Measurements from ENCODE around the gene APCS. TPM values are rescaled to one million over a fixed set of nuclear protein-coding genes. Genes with fewer than 3 reads are reported as not detected.

Gene APCS, protein sequence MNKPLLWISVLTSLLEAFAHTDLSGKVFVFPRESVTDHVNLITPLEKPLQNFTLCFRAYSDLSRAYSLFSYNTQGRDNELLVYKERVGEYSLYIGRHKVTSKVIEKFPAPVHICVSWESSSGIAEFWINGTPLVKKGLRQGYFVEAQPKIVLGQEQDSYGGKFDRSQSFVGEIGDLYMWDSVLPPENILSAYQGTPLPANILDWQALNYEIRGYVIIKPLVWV
- total RNA-seq (2021) (not detected in 2 replicates), Bru-seq, nascent RNA (not detected), BruChase-seq, experiment 1, labeled RNA remaining after a 2-hour chase (not detected), BruChase-seq, experiment 2, labeled RNA remaining after a 6-hour chase (percentile 23 among the genes with signal in this experiment)
- long read RNA-seq = 0 reads

DNA sequence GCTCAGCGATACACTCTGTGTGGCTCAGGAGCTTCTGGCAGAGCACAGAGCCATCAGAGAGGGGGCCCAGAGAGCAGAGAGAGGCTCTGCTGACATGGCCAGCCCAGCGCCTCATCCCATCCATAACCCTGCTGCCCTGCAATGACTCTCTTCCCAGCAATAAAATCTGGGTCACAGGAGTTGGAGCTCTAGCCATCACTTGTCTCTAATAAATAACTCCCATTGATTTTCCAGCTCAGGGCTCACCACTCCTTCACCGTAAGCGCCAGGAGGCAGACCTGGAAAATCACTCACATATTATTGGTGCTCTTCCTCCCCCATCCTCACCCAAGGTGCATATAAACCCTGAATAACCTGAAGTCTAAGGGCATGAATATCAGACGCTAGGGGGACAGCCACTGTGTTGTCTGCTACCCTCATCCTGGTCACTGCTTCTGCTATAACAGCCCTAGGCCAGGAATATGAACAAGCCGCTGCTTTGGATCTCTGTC, at the start of gene APCS:
APCS (plus strand) TSS at position 366 of the 491 bp plus-strand sequence; CDS start at position 462, 96 bp downstream.
- Histone ChIP-seq H3K4me3 (no peak within 1 kb of the TSS), H3K27ac (no peak within 1 kb of the TSS), H2AFZ (no peak within 1 kb of the TSS), H3K9me2 (ENCODE audit: insufficient read depth) (no peaks in the 10 kb centered on the region), H3F3A (ENCODE audit: insufficient read depth, low read depth) (no peaks in the 10 kb centered on the region), H3K79me2 (ENCODE audit: low read depth) (no peaks in the 10 kb centered on the region), H3K36me3 (ENCODE audit: low read depth) (no peaks in the 10 kb centered on the region), H3K4me2 (no peak within 1 kb of the TSS), H3K4me1 (replicated peaks; ENCODE audit: insufficient read depth) (no peaks in the 10 kb centered on the region), H3K27me3 (ENCODE audit: insufficient read depth, low read depth) (no peaks in the 10 kb centered on the region), H4K20me1 (ENCODE audit: insufficient read depth) (no peaks in the 10 kb centered on the region), H3K9me3 (ENCODE audit: insufficient read depth, low read depth) (no peaks in the 10 kb centered on the region; the same call in 1 of the 2 replicates)
- TF ChIP-seq CTCF (conservative IDR thresholded peaks at IDR 0.05) (no peak; the same call in 1 of the 2 replicates), EZH2 (IDR thresholded peaks at IDR 0.05; ENCODE audit: low read depth) (no peak)
- BruUV-seq (replicated peaks) = no TSS peak
- ChIA-PET CTCF (no interaction called here), POLR2A (ENCODE audit: unreplicated experiment) (no interaction called here)
- no peak for DNase-seq
- intact Hi-C loops (cut with micrococcal nuclease; ENCODE audit: unreplicated experiment) = no loop called here

DNA sequence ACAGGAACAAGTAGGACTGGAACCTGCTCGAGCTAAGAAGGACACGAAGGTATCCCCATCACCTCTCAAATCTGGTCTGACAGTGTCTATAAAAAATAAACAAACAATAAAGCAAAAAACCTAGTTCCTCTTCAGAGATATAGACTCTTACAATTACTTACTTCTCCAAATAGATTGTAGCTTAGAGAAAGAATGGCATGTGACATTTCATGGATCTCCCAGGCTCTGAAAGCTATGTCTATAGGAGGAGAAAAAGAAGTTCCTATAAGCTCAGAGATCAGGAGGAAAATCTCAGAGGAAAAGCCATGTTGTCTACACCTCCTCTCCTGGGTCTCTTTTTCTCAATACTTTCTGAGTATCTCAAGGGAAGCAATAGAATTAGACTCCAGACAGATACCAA, 39.5 kb upstream of the APCS start:
- no peak for DNase-seq
- BruUV-seq (replicated peaks) = no TSS peak
- Histone ChIP-seq H2AFZ (no peak overlapping the region), H3K9me2 (ENCODE audit: insufficient read depth) (no peaks in the 10 kb centered on the region), H3K9me3 (ENCODE audit: insufficient read depth, low read depth) (no peaks in the 10 kb centered on the region), H3K4me2 (no peak overlapping the region), H3K4me1 (replicated peaks; ENCODE audit: insufficient read depth) (no peaks in the 10 kb centered on the region), H3K27ac (no peak overlapping the region), H4K20me1 (ENCODE audit: insufficient read depth) (no peaks in the 10 kb centered on the region), H3K36me3 (ENCODE audit: low read depth) (no peaks in the 10 kb centered on the region), H3K27me3 (ENCODE audit: insufficient read depth, low read depth) (no peaks in the 10 kb centered on the region), H3F3A (ENCODE audit: insufficient read depth, low read depth) (no peaks in the 10 kb centered on the region), H3K4me3 (no peak overlapping the region), H3K79me2 (ENCODE audit: low read depth) (no peaks in the 10 kb centered on the region)
- TF ChIP-seq CTCF (conservative IDR thresholded peaks at IDR 0.05) (no peak), EZH2 (IDR thresholded peaks at IDR 0.05; ENCODE audit: low read depth) (no peak)
- POLR2A ChIA-PET (ENCODE audit: unreplicated experiment) = no interaction called here
- CTCF ChIA-PET = no interaction called here
- intact Hi-C loops (cut with micrococcal nuclease; ENCODE audit: unreplicated experiment) = no loop called here

GRCh38 chr1:159554261-159554660, 33.4 kb upstream of the APCS start:
- H3K4me1 ChIP-seq (replicated peaks; ENCODE audit: insufficient read depth) = no peaks in the 10 kb centered on the region
- H3K4me3 ChIP-seq = no peak overlapping the region
- no peaks in the 10 kb centered on the region for H3K9me2 ChIP-seq (ENCODE audit: insufficient read depth)
- no peaks in the 10 kb centered on the region for H3K9me3 ChIP-seq (ENCODE audit: insufficient read depth, low read depth)
- intact Hi-C loops (cut with micrococcal nuclease; ENCODE audit: unreplicated experiment) = no loop called here
- no peak overlapping the region for H3K27ac ChIP-seq
- POLR2A ChIA-PET (ENCODE audit: unreplicated experiment) = no interaction called here
- no peaks in the 10 kb centered on the region for H3F3A ChIP-seq (ENCODE audit: insufficient read depth, low read depth)
- no TSS peak for BruUV-seq (replicated peaks)
- H2AFZ ChIP-seq = no peak overlapping the region
- TF ChIP-seq CTCF (conservative IDR thresholded peaks at IDR 0.05) (no peak), EZH2 (IDR thresholded peaks at IDR 0.05; ENCODE audit: low read depth) (no peak)
- no peaks in the 10 kb centered on the region for H3K36me3 ChIP-seq (ENCODE audit: low read depth)
- CTCF ChIA-PET = no interaction called here
- H3K79me2 ChIP-seq (ENCODE audit: low read depth) = no peaks in the 10 kb centered on the region
- no peaks in the 10 kb centered on the region for H4K20me1 ChIP-seq (ENCODE audit: insufficient read depth)
- no peak for DNase-seq
- no peak overlapping the region for H3K4me2 ChIP-seq
- no peaks in the 10 kb centered on the region; the same call in 1 of the 2 replicates for H3K27me3 ChIP-seq (ENCODE audit: insufficient read depth, low read depth)

Data from PC-9 (cell line).